ENCODE results near the gene DPT.

DPT gene

DNA sequence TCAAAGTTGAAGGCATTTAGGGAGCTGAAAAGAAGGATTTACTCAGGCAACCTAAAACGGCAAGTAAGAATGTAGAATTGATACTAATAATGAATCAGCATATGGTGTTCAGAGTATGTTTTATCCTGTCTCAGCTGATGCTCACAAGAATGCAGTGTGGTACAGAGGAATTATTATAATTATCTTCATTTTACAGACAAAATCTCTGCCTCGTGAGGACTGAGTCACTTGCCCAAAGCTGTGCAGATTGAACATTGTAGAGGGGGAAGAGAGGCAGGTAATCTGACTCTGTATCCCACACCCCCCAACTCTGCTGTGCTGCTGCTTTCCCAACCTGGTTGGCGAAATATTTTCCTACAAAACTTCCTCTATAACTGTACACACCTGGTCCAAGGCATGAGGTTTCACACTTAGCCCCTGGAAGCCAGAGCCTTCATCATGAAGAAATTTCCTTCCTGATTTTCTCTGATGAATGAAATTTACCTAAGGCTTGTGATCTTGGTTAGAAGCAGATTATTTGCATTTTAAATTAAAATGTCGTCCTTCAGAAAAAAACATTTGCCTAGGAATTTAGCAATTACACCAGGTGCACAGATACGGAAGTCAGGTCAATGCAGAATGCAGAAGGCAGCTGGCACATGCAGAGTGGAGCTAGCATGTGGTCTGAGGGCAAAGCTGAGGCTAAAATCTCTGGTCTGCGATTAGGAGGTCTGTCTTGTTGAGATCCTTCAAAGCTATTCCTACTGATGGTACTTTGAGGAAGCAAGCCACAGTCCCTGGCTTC lies 52.8 kb downstream of the DPT start:
- TF ChIP-seq, protein P1, sequence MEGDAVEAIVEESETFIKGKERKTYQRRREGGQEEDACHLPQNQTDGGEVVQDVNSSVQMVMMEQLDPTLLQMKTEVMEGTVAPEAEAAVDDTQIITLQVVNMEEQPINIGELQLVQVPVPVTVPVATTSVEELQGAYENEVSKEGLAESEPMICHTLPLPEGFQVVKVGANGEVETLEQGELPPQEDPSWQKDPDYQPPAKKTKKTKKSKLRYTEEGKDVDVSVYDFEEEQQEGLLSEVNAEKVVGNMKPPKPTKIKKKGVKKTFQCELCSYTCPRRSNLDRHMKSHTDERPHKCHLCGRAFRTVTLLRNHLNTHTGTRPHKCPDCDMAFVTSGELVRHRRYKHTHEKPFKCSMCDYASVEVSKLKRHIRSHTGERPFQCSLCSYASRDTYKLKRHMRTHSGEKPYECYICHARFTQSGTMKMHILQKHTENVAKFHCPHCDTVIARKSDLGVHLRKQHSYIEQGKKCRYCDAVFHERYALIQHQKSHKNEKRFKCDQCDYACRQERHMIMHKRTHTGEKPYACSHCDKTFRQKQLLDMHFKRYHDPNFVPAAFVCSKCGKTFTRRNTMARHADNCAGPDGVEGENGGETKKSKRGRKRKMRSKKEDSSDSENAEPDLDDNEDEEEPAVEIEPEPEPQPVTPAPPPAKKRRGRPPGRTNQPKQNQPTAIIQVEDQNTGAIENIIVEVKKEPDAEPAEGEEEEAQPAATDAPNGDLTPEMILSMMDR (IDR thresholded peaks at IDR 0.05; ENCODE audit: low read depth, low read length) = no peak
- no peak overlapping the region for H3K4me3 ChIP-seq (ENCODE audit: low read depth, low read length)

DNA sequence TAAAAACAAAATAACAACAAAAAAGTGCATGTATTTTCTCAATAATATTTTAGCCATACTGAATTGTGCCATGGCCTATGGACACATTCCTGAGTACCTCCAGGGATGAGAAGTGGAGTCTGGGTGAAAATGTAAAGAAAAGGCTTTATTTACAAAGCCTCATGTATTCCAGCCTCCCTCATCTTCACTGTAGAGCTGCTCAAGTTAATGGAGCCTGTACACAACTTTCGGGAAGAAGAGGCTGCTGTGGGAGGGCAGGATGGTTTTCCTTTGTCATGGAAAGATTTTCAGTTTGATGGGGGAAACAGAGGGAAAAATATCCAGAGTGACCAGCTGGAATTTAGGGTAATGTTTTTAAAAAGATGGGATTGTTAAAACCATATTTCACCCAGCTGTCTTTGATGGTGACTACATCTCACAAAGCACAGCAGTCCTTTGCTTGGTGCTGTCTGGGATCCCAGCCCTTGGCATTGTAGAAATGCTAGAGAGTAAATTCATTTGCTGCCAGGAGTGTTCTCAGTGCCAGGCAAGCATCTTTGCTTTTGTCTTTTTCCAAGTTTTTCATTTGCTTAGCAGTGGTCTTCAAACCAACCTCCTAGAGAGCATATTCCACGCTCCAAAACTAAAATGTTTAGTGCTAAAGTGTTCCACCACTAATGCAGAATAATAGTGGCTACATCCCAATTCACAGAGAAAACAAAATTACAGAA lies 54.9 kb downstream of the DPT start:
- TF ChIP-seq, protein P1 (IDR thresholded peaks at IDR 0.05; ENCODE audit: low read depth, low read length) = no peak
- no peak overlapping the region for H3K4me3 ChIP-seq (ENCODE audit: low read depth, low read length)

DNA sequence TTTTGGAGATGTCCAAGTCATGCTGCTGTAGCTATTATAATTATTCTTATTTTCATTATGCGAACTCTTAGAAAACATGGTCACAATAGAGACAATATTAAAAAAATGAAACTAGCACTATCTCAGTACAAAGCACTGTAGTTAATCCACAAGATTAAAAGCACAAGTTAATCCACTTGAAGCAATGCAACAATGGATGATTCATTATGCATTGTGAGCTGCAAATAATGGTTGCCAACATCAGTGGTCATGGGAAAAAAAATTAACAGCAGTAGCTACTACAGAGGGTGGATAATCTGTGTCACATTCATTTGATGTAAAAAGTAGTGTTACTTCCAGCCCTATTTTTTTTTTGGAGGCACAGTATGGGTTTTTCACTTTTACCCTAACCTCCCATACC lies 56.7 kb downstream of the DPT start:
- H3K4me3 ChIP-seq (ENCODE audit: low read depth, low read length) = no peak overlapping the region
- TF ChIP-seq, protein P1 (IDR thresholded peaks at IDR 0.05; ENCODE audit: low read depth, low read length) = no peak

DNA sequence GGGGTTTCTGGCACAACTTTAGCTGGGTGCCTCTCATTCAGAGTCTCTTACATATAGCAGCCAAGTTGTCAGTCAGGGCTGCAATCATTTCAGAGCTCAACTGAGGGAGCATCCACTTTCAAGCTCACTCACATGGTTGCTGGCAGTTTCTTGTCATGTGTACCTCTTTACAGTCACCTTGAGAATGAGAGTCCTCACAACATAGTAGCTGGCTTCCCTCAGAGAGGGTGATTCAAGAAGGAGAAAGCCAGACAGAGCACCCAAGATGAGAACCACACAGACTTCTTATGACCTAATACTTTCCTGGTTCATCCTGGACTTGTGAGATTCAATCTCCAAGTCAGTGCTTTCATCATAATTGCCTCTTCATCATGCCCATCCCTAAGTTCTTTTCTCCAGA lies 57.2 kb downstream of the DPT start:
- no peak overlapping the region for H3K4me3 ChIP-seq (ENCODE audit: low read depth, low read length)
- TF ChIP-seq, protein P1 (IDR thresholded peaks at IDR 0.05; ENCODE audit: low read depth, low read length) = no peak

DNA sequence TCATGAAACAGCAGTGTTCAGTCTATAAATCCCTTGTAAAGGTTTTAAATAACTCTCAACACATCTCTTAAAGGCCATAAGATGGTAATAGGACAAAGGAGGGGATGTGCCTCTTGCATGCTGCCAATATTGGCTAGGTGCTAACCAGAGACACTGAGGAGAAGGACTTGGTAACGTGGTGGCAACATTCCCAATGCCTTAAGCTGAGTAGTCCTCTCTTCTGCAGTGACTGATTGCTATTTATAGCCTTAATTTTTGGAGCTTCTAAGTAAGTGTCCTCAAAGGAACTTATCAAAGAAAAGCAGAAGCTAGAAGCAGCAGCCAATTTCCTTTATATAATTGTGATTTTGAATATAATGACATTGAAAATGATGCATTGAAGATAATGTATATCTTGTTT lies 63.0 kb downstream of the DPT start:
- TF ChIP-seq, protein P1 (IDR thresholded peaks at IDR 0.05; ENCODE audit: low read depth, low read length) = no peak

DNA sequence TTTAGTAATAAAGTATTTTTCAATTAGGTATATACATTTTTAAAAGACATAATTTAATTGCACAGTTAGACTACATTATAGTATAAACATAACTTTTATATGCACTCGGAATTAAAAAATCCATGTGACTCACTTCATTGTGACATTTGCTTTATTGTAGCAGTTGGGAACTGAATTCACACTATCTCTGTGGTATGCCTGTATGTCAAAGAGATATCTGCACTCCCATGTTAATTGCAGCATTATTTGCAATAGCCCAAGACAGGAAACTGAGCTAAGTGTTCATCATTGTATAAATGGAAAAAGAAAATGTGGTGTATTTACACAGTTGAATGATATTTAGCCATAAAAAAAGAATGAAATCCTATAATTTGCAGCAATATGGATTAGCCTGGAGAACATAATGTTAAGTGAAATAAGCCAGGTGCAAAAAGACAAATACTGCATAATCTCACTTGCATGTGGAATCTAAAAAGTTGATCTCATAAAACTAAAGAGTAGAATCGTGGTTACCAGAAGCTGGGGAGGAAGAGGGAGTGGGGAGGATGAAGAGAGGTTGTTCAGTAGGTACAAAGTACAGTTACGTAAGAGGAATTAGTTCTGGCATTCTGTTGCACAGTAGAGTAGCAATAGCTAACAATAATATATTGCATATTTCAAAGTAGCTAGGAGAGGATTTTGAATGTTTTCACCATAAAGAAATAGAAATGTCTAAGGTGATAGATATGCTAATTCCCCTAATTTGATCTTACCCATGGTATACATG lies 64.8 kb downstream of the DPT start:
- H3K4me3 ChIP-seq (ENCODE audit: low read depth, low read length) = no peak overlapping the region
- TF ChIP-seq, protein P1 (IDR thresholded peaks at IDR 0.05; ENCODE audit: low read depth, low read length) = no peak

More for the DNA sequence above, 63.0 kb downstream of the DPT start:
- H3K4me3 ChIP-seq (ENCODE audit: low read depth, low read length) = no peak overlapping the region
